Type B pancreatic cell (in vitro differentiated cells): ENCODE measurements around the gene MARK1. TPM values are rescaled to one million over a fixed set of nuclear protein-coding genes. Genes with fewer than 3 reads are reported as not detected.

ENCODE experiments used
- DNase-seq: peaks from one replicate; pipeline ENCODE4 v3.0.0; 2021; ENCODE audit warnings: mixed read lengths; ENCODE audit not compliant: unreplicated experiment; ENCODE audit errors: extremely low spot score
- H3K27ac Mint-ChIP-seq: 2 replicates; pipeline ENCODE4 v1.8.0; 2021; ENCODE audit warnings: mild to moderate bottlenecking, mixed read lengths
- H3K27me3 Mint-ChIP-seq: 2 replicates; pipeline ENCODE4 v1.8.0; 2021; ENCODE audit warnings: mixed read lengths
- H3K36me3 Mint-ChIP-seq: 2 replicates; pipeline ENCODE4 v1.8.0; 2021; ENCODE audit warnings: mixed read lengths
- H3K4me1 Mint-ChIP-seq: one replicate; pipeline ENCODE4 v1.8.0; 2021; ENCODE audit warnings: mixed read lengths; ENCODE audit not compliant: unreplicated experiment
- H3K4me3 Mint-ChIP-seq: 2 replicates; pipeline ENCODE4 v1.8.0; 2021; ENCODE audit warnings: mild to moderate bottlenecking, mixed read lengths
- H3K9me3 Mint-ChIP-seq: 2 replicates; pipeline ENCODE4 v1.8.0; 2021; ENCODE audit warnings: mixed read lengths
- total RNA-seq: library from RNA; stranded (reverse); gene quantifications from 2 replicates; pipeline ENCODE4 v1.2.1, GENCODE V29; 2021; ENCODE audit warnings: low replicate concordance
- TF ChIP-seq, protein P1 (sequence below): fragments of 200-600 bp; sonication (generic); conservative IDR thresholded peaks from 2 replicates; pipeline ENCODE4 v1.5.0; 2021; ENCODE audit warnings: antibody characterized with exemption, mild to moderate bottlenecking

MARK1 gene
- total RNA-seq, 1 donor from 2014 or later: 14.3 TPM

DNA sequence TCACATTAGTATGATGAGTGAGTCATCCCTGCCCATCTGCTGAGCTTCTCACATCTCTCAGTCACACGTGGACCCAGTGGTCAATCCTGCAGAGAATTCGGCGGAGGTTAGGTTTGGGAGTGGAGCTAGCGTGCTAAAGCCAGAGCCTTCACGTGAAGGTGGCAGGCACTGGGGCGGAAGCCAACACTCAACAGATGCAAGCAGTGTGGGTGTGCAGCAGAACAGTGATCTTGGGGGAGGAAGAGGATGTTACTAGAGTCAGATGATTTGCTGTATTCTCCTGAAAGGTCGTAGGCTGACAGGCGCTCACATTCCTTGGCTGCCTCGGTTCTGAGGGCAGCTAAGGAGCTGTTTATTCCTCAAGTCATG is 168.9 kb downstream of the MARK1 start:
- Mint-ChIP-seq H3K9me3 (no peaks in the 10 kb centered on the region), H3K27ac (no peak overlapping the region), H3K4me3 (no peak overlapping the region), H3K27me3 (peaks cover 17% of the 10 kb centered on the region), H3K36me3 (no peaks in the 10 kb centered on the region), H3K4me1 (peaks cover 10% of the 10 kb centered on the region)
- TF ChIP-seq, protein P1, sequence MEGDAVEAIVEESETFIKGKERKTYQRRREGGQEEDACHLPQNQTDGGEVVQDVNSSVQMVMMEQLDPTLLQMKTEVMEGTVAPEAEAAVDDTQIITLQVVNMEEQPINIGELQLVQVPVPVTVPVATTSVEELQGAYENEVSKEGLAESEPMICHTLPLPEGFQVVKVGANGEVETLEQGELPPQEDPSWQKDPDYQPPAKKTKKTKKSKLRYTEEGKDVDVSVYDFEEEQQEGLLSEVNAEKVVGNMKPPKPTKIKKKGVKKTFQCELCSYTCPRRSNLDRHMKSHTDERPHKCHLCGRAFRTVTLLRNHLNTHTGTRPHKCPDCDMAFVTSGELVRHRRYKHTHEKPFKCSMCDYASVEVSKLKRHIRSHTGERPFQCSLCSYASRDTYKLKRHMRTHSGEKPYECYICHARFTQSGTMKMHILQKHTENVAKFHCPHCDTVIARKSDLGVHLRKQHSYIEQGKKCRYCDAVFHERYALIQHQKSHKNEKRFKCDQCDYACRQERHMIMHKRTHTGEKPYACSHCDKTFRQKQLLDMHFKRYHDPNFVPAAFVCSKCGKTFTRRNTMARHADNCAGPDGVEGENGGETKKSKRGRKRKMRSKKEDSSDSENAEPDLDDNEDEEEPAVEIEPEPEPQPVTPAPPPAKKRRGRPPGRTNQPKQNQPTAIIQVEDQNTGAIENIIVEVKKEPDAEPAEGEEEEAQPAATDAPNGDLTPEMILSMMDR: no peak
- no peak for DNase-seq

DNA sequence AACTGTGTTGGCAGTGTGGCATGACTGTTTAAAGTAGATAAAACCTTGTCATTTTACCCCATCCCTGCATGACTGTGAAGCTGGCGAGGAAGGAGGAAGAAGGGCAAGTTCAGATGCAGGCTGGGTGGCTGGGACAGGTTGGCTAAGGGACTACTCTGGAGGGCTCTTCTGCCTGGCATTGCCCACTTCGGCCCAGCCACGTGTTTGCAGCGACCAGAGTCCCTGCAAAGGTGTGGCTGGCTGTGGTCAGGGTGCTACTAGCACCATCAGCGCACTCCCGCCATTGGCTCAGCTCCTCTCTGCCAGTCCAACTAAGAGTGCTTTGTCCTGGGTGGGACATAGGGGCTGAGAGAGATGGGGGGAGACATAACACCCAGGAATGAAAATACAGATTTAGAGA is 169.4 kb downstream of the MARK1 start:
- Mint-ChIP-seq H3K4me3 (no peak overlapping the region), H3K27me3 (peaks cover 12% of the 10 kb centered on the region), H3K36me3 (no peaks in the 10 kb centered on the region), H3K9me3 (no peaks in the 10 kb centered on the region), H3K27ac (no peak overlapping the region), H3K4me1 (peaks cover 9% of the 10 kb centered on the region)
- DNase-seq: no peak
- TF ChIP-seq, protein P1: no peak

- no peak for DNase-seq
- no peak overlapping the region for H3K4me3 Mint-ChIP-seq
- H3K27me3 Mint-ChIP-seq: no peaks in the 10 kb centered on the region
- H3K9me3 Mint-ChIP-seq: peaks cover 1% of the 10 kb centered on the region
- peaks cover 6% of the 10 kb centered on the region for H3K4me1 Mint-ChIP-seq
- TF ChIP-seq, protein P1: no peak
- no peak overlapping the region for H3K27ac Mint-ChIP-seq
- no peaks in the 10 kb centered on the region for H3K36me3 Mint-ChIP-seq
These were observed 170.7 kb downstream of the MARK1 start for GRCh38 chr1:220698607-220699016.

- no peak for DNase-seq
- Mint-ChIP-seq H3K4me3 (no peak overlapping the region), H3K9me3 (peaks cover 3% of the 10 kb centered on the region), H3K4me1 (peaks cover 6% of the 10 kb centered on the region), H3K27me3 (no peaks in the 10 kb centered on the region), H3K36me3 (no peaks in the 10 kb centered on the region), H3K27ac (no peak overlapping the region)
- TF ChIP-seq, protein P1: no peak
These were observed 171.1 kb downstream of the MARK1 start for GRCh38 chr1:220699044-220699443.

GRCh38 chr1:220700556-220701179 is 172.7 kb downstream of the MARK1 start:
- H3K27me3 Mint-ChIP-seq: peaks cover 4% of the 10 kb centered on the region
- peaks cover 3% of the 10 kb centered on the region for H3K9me3 Mint-ChIP-seq
- H3K4me1 Mint-ChIP-seq: peaks cover 6% of the 10 kb centered on the region
- no peak overlapping the region for H3K27ac Mint-ChIP-seq
- no peak for DNase-seq
- TF ChIP-seq, protein P1: no peak
- no peak overlapping the region for H3K4me3 Mint-ChIP-seq
- no peaks in the 10 kb centered on the region for H3K36me3 Mint-ChIP-seq
